ENCODE results near the gene FYB1.

FYB1 gene

DNA sequence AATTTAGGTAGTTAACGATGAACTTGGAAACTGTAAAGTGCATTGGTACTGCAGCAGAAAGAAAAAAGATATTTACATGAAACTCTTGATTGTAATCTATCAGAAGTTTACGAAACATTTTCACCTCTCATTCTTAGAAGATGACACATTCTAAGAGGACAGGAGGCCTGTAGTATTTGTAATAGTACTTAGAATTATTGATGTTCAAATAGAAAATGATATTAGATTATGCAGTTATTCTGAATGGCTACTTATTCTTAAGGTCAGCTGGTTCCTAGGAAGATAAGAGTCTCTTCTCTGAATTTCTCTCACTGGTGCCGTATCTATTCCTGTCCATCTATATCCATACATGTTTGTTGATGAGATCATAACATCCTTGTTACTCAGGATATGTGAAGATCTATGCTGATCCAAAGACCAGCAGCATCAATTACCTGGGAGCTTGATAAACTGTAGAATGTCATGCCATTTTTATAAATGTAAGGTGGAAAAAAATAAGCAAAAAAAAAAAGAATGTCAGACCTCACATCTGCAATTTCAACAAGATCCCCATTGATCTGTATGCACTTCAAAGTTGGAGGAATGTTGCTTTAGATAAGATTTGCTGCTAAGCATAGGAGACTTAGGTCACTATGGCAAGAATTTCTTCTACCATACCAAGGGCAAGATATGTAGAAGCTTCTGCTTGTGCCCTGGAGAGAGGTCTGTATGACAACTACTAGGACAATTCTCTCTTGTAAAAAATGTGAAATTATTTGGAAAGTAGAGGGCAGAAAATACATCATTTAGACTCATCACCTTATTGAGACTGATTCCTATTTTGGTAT, 102.8 kb downstream of the FYB1 start:
- no peak for DNase-seq

DNA sequence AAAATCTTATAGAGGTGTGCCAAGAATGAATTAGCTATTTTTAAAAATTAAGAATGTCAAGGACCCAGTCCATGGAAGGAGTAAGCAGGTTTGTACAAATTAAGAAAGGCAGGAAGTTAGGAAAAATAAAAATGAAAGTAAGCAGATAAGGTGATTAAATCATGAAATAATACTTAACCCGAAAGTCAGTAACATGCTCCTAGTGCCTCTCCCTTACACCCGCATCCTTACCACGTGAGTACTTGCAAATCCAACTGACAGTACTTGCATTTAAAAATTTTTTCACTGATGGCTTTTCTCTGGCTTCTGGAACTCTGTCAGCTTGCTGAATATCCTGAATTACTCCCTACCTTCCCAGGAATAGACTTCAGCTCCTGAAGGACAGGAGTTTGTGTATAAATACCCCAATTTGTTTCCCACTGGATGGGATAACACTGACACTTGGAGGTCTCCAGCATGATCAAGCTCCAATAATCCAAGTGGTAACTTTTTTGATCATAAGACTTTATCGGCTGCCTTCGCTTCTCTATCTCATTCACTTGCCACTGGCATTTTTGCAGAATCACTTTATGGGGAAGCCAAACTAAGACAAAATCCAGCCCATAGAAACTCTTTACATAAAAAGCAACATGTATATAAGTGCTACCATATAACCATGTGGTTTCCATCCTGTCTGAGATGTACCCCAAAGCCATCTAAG, 103.6 kb downstream of the FYB1 start:
- DNase-seq: no peak

DNA sequence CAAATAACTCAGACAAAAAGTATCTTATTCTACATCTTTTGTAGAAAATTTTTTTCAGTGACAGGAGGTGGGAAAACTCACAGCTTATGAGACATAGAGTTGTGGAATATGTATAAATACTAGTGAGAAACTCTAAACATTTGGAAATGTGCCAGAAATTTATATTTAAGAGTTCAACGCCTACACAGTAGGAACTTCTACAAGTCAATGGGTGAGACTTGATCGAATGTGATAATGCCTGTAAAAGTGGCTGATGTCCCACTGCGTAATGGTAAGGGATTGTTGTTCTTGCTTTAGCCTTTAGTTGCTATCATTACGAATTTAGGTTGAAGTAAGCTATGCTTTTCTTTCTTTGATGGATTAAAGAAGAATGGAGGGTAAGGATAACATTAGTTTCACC, 105.2 kb downstream of the FYB1 start:
- DNase-seq: no peak

DNA sequence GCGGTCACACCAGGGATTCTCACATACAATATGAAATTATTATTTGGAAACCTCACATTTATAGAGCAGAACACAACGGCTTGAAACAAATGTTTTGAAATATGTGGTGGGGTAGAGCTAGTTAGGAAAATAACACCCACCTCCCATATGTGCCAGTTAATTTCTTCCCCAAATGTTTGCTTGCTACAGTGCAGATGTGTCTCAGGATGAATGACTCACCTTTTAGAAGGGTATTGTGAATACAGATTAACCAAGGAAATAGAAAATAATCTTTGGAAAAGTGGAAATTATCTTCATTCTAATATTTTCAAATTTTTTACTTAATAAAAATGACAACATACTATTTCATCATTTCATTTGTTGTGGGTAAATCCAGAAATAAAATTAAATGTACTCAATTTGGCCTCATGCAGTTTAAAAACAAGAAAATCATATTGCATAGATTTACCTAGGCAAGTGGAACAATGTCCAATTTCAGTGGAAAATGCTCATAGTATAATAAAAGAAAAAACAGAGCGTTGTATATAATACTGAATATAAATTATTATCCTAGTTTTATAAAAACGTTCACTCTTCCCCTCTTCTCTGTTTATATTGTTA, 105.9 kb downstream of the FYB1 start:
- no peak for DNase-seq

DNA sequence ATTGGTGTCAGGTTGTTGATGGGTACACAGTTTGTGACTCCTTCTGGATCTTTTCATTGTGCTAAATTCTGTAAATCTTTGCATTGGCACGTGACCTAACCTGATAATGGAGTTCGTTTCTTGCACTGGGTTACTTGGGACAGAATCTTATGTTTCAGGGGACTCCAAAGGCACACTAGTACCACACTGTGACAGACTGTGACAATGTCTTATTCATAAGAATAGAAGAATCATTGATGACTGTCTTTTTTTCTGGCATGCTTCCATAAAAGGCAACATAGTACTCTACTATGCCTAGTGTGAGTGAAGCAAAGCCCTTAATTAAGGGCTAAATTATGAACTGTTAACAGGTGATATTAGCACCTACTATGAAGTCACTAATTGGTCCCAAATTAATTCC, 109.8 kb downstream of the FYB1 start:
- no peak for DNase-seq

GRCh38 chr5:39108987-39109386, 110.4 kb downstream of the FYB1 start:
- DNase-seq: no peak

DNA sequence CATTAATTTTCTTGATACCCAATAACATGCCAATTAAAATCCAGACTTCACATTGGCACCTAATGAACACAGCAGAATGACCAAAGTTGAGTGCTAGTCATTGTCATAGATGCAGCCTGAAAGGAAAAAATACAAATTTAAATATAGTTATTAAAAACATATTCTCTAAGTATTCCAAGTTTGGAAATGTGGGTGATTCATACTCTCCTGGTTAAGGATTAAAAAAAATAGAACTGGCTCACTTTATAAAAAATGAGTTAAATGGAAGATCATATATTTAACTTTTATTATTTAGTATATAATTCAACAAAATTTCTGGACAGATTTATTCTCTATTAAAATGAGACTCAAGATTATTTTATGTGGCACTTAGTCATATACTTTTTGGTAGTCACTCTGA, 112.0 kb downstream of the FYB1 start:
- no peak for DNase-seq

GRCh38 chr5:39106322-39106721, 113.0 kb downstream of the FYB1 start:
- DNase-seq: no peak

DNA sequence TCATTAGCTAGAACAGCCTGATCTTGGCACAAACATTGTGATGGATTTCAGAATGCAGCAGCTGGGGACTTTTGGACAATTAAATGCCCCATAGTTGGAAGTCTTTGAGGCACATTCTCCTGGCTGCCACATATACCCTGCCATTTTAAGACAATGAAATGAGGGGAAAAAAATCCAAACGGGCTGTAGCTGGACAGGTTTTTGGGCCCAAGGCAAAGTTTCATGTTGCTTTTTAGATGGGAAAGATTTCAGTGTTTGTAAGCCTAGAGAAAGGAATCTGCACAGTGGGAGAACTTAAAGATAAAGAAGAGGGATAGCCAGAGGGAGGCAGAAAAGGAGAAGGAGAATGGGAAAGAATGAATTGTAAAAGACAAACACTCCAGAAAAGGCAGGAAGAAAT, 115.1 kb downstream of the FYB1 start:
- DNase-seq: no peak

- DNase-seq: no peak
Measured at GRCh38 chr5:39102684-39103155, 116.6 kb downstream of the FYB1 start.

DNA sequence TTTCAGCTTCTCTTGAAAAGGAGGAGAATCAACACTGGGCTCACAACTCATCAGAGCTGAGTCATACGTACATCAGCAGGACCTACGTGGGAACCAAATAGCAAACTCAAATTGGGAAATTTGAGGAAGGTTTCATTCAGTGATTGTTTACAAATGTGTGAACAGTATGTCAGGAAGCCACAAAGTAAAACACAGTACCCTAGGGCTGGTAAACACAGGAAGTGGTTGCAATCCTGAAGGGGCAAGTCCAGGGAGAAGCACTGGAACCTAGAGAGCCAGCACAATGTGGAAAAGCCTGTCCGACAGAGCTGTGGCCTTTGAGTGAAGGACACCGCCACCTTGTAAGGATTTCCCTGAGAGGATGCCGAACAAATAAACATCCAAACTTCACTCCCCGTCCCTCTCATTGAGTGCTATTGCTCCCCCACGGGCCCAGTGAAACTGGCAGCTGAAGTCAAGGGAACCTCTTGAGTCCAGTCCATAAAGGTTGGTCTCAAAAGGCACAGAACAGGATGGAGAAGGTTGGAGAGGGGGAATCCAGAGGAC, 118.4 kb downstream of the FYB1 start:
- peak; percentile 64 for DNase-seq

GRCh38 chr5:39100301-39100850, 119.0 kb downstream of the FYB1 start:
- no peak for DNase-seq

- no peak for DNase-seq
Measured at GRCh38 chr5:39099831-39100230, 119.5 kb downstream of the FYB1 start.

DNA sequence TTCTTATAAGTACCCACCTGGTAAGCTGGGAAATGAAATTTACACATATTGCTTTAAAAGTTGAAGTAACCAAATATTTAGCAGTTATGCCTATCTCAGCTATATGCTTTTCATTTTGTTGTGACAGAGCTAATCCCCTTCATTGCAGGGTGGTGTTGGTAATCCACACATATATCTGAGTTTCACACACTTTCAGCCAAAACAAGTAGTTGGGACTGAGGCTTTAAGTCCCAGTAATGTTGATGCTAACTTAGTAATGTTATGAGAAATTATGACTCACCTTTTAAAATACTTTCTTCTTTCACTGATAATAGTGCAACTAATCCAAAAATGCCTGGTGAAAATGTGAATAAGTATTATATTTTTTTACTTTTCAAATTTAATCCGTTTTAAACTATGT, 126.0 kb downstream of the FYB1 start:
- DNase-seq: no peak

DNA sequence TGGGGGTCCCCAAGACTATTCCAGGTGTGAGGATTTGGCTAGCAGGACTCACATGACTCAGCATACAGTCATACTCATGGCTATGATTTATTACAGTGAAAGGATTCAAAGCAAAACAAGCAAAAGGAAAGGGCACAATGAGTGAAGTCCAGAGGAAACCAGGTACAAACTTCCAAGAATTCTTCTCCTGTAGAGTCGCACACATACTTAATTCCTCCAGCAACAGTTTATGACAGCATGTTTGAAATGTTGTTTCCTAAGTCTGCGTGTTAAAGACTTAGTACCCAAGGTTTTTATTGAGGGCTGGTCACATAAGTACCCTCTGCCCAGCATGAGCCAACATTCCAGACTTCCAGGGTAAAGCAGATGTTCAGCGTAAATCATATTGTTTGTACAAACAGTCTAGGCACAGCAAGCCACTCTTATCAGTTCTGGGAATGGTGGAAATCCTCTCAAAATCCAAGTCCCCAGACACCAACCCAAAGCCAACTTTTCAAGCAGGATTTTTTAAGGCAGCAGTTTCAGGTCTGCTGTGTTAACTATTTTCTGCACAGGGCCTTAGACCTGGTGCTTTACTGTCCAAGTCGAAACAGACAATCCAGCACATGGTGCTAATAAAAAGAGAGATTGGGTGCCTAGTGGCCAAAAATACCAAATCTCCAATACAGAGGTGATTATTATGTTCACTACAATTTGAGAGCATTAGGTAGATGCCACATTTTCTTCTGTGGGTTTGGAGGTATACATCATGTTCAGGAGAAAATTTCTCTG, 126.6 kb downstream of the FYB1 start:
- DNase-seq: no peak

- DNase-seq: no peak
Measured at GRCh38 chr5:39091940-39092580, 127.3 kb downstream of the FYB1 start.

DNA sequence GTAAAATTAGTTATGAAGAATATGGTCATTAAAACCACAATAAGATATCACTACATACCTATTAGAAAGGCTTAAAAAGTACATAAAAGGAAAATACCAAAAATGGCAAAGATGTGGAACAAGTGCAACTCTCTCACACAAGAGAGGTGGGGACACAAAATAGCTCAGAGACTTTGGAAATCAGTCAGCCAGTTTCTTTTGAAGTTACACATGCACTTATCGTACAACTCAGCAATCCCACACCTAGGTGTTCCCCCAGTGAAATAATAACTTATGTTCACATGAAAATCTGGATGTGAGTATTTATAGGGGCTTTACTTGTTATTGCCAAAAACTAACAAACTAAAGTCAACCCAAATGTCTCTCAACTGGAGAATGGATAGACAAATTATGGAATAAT, 135.4 kb downstream of the FYB1 start:
- no peak for DNase-seq

DNA sequence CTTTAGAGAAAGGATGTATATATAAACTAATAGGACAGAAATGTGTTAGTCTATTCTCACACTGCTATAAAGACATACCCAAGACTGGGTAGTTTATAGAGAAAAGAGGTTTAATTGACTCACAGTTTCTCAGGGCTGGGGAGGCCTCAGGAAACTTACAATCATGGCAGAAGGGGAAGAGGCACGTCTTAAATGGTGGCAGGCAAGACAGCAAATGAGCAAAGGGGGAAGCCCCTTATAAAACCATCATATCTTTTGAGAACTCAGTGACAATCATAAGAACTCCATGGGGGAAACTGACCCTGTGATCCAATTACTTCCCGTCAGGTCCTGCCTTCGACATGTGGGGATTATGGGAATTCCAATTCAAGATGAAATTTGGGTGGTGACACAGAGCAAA, 136.4 kb downstream of the FYB1 start:
- DNase-seq: no peak

- DNase-seq: peak; percentile 84
Measured at GRCh38 chr5:39080597-39081204, 138.7 kb downstream of the FYB1 start.

DNA sequence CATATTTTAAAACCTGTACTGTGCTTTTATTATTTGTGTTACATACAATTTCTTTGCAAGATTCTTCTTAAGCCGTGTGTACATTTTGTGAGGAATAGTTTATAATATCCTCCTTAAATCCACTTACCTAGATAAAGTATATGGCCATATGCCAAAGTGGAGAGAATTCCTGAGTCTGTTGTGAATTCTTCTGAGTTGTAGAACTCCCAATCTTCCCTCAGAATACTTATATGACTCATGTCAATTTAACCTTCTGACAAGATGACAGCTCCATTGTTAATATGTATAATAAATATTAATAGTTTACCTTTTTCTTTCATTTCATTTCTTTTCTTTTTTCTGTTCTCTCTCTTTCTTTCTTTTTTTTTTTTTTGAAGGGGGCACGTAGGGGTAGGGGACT, 139.2 kb downstream of the FYB1 start:
- DNase-seq: no peak

DNA sequence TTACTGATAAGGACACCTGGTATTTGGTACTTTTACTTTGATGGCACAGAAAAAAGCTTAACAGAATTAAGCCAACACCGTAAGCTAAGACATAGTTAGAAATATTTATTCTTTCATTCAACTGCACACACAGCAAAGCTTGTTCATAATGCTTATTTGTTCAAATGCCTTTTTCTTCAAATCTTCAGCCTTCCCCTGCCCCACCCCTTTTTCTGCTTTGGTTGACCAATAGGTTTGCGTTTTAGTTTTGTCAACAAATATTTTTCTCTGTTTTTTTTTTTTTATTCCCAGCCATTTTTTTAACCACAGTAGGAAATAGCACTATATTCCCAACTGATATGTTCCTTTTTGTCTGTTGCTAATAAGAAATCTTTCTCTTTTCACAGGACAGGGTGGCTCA, 140.2 kb downstream of the FYB1 start:
- DNase-seq: no peak
